NCI-H748 treated with DMSO at 0.1 percent for 48 hours (cell line): Measurements from ENCODE around the gene RBBP4.
"Not testable (repeated sequence)": the region's sequence is repeated elsewhere in the genome, so short reads cannot be mapped to it uniquely, and the experiment has no call there.

ENCODE experiments used
- DNase-seq: peaks from one replicate; lab custom pipeline; 2025; lab: John Stamatoyannopoulos, UW

RBBP4 gene

GRCh38 chr1:32639489-32640075, 11.4 kb upstream of the RBBP4 start:
- DNase-seq: no peak

GRCh38 chr1:32642292-32642827, 8.6 kb upstream of the RBBP4 start:
- not testable (repeated sequence) for DNase-seq

DNA sequence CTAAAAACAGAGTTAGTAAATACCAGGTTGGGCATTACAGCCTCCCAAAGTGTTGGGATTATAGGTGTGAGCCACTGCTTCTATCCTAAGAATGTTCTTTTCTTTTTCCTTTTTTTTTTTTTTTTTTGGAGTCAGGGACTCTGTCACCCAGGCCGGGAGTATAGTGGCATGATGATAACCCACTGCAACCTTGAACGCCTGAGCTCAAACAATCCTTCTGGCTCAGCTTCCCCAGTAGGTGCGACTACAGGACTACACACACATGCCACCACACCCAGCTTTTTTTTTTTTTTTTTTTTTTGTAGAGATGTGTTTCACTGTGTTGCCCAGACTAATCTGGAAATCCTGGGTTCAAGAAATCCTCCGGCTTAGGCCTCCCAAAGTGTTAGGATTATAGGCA, 6.6 kb upstream of the RBBP4 start:
- DNase-seq: no peak

- no peak for DNase-seq
Observed at GRCh38 chr1:32647308-32648134, 3.5 kb upstream of the RBBP4 start.

DNA sequence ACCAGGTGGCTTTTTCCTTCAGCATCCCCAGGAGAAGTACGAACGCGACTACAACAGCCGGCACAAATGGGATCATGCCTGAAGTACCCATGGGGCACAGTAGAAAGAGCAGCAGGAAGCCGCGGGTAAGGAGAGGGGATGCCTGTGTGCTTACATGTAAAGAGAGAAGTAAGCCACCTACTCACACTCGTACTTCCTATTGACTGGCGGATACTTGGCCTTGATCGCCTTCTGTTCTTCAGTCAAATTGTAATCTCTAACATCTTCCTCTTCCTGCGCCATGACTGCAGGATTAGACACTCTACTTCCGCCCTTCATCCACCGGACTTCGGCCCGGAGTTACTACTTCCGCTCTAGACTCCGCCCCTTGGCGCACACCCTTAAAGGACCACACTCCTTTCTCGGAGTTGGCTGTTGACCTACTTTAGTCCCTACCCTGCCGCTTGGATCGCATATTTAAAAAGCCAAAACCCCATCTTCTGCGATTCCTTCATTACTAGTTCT, 708 bp upstream of the RBBP4 start, which contains the start of gene ZBTB8OS:
Gene ZBTB8OS, minus strand, starts transcription at position 303 of the 504 bp plus-strand sequence. Its CDS starts 21 bp downstream, at position 282.
- DNase-seq: peak; percentile 81

DNA sequence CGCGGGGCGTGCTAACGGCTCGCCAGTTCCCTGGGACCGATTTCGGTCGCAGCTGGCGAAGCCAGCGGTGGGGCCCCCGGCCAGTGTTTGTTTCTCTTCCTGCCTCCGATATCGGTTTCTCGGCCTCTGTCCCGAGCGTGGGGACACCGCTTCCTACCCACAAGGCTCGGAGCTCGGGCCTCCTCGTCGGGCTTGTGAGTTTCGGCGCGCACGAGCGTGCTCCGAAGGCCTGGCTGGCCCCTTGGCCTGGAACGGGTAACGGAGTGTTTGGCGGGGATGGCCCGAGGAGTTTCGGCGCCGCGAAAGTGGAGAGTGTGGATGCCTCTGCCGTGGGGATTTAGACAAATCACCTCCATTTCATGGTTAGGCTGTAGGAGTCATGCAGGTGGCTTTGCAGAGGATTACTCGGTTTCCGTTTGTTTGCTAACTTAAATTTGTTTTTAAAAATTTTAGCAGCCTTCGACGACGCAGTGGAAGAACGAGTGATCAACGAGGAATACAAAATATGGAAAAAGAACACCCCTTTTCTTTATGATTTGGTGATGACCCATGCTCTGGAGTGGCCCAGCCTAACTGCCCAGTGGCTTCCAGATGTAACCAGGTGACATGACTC, 559 bp downstream of the RBBP4 start:
- no peak for DNase-seq

GRCh38 chr1:32652244-32652962, 1.4 kb downstream of the RBBP4 start:
- no peak for DNase-seq

GRCh38 chr1:32659581-32659980, 8.6 kb downstream of the RBBP4 start:
- DNase-seq: no peak

- DNase-seq: no peak
Observed at GRCh38 chr1:32665915-32666314, 14.9 kb downstream of the RBBP4 start.

- DNase-seq: no peak
Observed at GRCh38 chr1:32666901-32667566, 16.0 kb downstream of the RBBP4 start.

DNA sequence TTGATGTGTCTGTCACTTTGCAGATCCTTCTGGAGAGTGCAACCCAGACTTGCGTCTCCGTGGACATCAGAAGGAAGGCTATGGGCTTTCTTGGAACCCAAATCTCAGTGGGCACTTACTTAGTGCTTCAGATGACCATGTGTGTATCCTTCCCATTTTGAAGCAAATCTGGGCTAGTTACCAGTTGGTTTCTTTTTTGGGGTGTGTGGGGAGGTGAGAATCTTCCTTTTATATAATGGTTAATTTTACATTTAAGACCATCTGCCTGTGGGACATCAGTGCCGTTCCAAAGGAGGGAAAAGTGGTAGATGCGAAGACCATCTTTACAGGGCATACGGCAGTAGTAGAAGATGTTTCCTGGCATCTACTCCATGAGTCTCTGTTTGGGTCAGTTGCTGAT, 17.7 kb downstream of the RBBP4 start:
- not testable (repeated sequence) for DNase-seq

GRCh38 chr1:32676945-32677344, 25.9 kb downstream of the RBBP4 start:
- DNase-seq: no peak

- not testable (repeated sequence) for DNase-seq
Observed at GRCh38 chr1:32679993-32680392, 29.0 kb downstream of the RBBP4 start.

DNA sequence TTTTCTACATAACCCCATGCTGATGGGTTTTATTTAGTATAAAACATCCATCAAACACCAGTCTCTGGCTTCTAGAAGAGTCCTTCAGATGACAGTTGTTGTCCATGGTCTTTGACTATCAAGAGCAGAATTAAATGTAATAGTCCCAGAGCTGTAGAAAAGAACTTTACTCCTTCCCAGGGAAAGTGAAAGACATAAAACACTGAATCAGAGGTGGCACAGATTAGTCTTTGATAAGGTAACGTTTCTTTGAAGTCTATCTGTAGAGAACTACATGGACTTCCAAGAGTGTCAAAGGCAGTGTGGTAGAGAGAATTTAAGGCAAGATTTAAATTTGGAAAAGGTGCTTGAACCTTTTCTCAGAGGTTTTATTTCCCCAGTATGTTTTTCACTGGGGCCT, 29.6 kb downstream of the RBBP4 start:
- DNase-seq: no peak

DNA sequence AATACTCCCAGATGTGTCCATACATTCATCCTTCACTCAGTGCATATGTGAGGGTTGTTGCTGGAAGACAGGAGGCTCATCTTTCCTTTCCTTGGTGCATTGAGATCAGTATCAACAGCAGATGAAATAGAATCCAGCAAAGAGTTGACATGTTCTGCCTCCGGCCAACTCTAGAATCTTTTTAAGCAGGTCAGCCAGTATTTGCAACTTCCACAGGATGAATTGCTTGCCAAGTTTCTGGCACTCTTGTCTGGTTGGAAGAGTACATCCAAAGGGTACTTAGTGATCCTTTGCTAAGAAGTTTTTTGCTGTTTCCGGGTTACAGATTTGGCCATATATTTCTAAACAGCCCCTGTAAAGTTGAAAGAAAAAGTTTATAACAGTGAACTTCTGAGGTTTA, 30.5 kb downstream of the RBBP4 start:
- no peak for DNase-seq

DNA sequence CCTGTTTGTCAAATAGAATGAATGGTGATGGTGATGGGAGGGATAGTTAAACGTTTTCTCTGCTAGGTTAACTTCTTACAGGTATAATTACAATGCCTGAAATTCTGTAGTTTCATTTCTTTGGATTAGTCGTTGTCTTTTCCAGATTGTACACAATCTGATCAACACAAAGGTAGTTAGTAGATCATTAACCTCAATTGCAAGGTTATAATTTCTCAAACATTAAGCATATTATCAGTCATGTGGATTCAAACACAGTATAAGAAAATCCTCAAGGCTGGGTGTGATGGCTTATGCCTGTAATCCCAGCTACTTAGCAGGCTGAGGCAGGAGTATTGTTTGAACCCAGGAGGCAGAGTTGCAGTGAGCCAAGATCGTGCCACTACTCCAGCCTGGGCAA, 31.0 kb downstream of the RBBP4 start:
- no peak for DNase-seq

DNA sequence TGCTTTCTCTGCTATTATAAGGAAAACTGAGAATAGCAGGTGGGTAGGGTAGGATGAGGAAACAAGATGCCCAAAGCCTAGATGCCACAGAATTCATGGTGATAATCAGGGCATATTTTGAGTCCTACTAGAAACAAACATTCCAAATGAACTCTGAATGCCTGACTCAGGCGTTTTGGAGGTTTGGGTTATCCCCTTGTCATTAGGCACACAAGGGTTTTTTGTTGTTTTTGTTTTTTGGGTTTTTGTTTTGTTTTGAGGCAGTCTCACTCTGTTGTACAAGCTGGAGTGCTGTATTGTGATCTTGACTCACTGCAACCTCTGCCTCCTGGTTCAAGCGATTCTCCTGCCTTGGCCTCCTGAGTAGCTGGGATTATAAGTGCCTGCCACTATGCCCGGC, 32.4 kb downstream of the RBBP4 start:
- DNase-seq: no peak

DNA sequence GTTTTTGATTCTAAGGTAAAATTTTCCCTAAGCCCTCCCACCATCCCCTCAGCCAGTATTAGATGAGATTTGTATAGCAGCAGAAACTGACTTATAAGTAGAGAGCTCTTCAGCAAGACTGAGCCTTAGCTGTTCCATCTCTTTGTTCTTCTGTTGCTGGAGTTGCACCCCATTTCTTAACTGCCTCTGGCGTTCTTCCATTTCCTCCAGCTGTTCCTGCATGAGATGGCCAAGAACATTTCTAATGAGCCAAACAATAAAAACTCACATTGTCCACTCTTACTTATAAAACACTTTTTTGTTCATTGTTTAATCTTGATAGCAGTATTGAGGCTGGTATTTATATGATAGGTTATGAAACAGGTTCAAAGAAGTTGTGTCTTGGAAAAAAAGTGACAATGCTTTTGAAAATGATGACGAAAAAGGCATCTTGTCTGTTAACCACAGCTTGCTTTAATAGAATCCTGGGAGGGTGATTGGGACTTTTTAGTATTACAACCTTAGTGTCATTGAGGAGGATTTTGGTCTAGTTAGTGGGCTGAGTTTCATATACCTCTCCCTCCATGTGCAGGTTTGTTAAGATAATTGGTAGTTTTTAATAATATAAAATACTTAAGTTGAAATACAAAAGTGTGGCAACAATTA, 33.3 kb downstream of the RBBP4 start:
- no peak for DNase-seq

GRCh38 chr1:32685498-32685897, 34.5 kb downstream of the RBBP4 start:
- DNase-seq: no peak

DNA sequence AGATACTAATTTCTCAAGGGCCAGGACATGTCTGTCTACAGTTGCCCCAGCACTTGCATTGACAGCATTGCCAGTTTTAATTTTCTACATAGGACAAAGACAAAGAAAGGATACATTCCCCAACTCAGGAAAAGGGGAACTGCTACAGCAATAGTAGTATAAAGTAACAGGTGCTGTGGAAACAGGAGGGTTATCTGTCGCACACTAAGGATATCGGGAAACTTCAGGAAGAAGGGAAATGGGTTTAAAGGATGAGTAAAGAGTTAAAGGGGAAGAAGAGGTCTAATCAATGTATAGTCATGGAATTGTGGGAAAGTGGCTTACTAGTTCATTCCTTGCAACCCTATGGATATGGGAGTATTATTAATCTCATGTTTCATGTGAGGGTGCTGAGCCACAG, 35.4 kb downstream of the RBBP4 start:
- no peak for DNase-seq
